ENCODE results near the gene COQ10A. TPM values are rescaled to one million over a fixed set of nuclear protein-coding genes. Genes with fewer than 3 reads are reported as not detected.

The COQ10A gene
- total RNA-seq, 6 experiments from 2014 or later: 5.5 to 25.1 (median 13.0) TPM

GRCh38 chr12:56298828-56299227 lies 32.1 kb downstream of the COQ10A start:
- WGBS (ENCODE audit: insufficient coverage, low coverage, low lambda C conversion rate, missing lambda C conversion rate): 21% methylated on average over 3 of the region's 5 CpGs
- ATAC-seq (no peak), DNase-seq (no peak)
- peak overlapping the region; percentile 79 to 99 (median 94) for H3K4me3 ChIP-seq
- no peaks in the 10 kb centered on the region for H3K9me3 ChIP-seq
- TF ChIP-seq CTCF (IDR thresholded peaks at IDR 0.05) (no peak), POLR2A (IDR thresholded peaks at IDR 0.05) (no peak)
- intact Hi-C loops (cut with DNase I): no loop called here
- no peaks in the 10 kb centered on the region for H3K27me3 ChIP-seq
- H3K36me3 ChIP-seq: peaks cover 0 to 5% (median 0%) of the 10 kb centered on the region in 4 donors
- peaks cover 0 to 77% (median 23%) of the 10 kb centered on the region in 4 donors for H3K4me1 ChIP-seq
- H3K27ac ChIP-seq: peak overlapping the region in 1 of 3 donors; percentile 96

- no peaks in the 10 kb centered on the region for H3K9me3 ChIP-seq
- H3K36me3 ChIP-seq: peaks cover 0 to 5% (median 0%) of the 10 kb centered on the region in 4 donors
- DNase-seq (no peak), ATAC-seq (peak in 3 of 4 donors; percentile 0 to 1 (median 0))
- TF ChIP-seq CTCF (IDR thresholded peaks at IDR 0.05) (no peak), POLR2A (IDR thresholded peaks at IDR 0.05) (no peak)
- peak overlapping the region; percentile 46 to 96 (median 92) for H3K27ac ChIP-seq
- intact Hi-C loops (cut with DNase I): no loop called here
- peak overlapping the region; percentile 79 to 99 (median 94) for H3K4me3 ChIP-seq
- H3K4me1 ChIP-seq: peaks cover 0 to 71% (median 22%) of the 10 kb centered on the region in 4 donors
- WGBS (ENCODE audit: insufficient coverage, low coverage, low lambda C conversion rate, missing lambda C conversion rate): 0% methylated on average over 8 of the region's 10 CpGs
- no peaks in the 10 kb centered on the region for H3K27me3 ChIP-seq
These were observed 32.6 kb downstream of the COQ10A start for GRCh38 chr12:56299308-56299852.

GRCh38 chr12:56299853-56300643 lies 33.3 kb downstream of the COQ10A start, which contains the start of gene CS:
CS (minus strand) TSS chr12:56300330; CDS start chr12:56300201, 129 bp downstream.
- intact Hi-C loops (cut with DNase I): no loop called here

More at GRCh38 chr12:56299853-56300643, 33.3 kb downstream of the COQ10A start, which contains the start of gene CS:
- Histone ChIP-seq H3K27ac (peak within 1 kb of the TSS; percentile 46 to 96 (median 92)), H3K4me3 (peak within 1 kb of the TSS; percentile 79 to 99 (median 94)), H3K27me3 (no peaks in the 10 kb centered on the region), H3K36me3 (peaks cover 0 to 5% (median 0%) of the 10 kb centered on the region in 4 donors), H3K9me3 (no peaks in the 10 kb centered on the region), H3K4me1 (peaks cover 0 to 72% (median 24%) of the 10 kb centered on the region in 4 donors)
- TF ChIP-seq CTCF (IDR thresholded peaks at IDR 0.05): no peak
- peak; percentile 83 for TF ChIP-seq POLR2A (IDR thresholded peaks at IDR 0.05)
- ATAC-seq: peak; percentile 90 to 98 (median 92)
- peak; percentile 99 to 100 (median 100) for DNase-seq
- 0% methylated on average over 24 of the region's 63 CpGs for WGBS (ENCODE audit: insufficient coverage, low coverage, low lambda C conversion rate, missing lambda C conversion rate)

Measured in right lobe of liver (tissue), 6 donors.